DMS79 (cell line): ENCODE data around the gene LEF1.

Experiments used
- DNase-seq: peaks from one replicate; lab custom pipeline; 2025; lab: John Stamatoyannopoulos, UW

Gene LEF1

DNA sequence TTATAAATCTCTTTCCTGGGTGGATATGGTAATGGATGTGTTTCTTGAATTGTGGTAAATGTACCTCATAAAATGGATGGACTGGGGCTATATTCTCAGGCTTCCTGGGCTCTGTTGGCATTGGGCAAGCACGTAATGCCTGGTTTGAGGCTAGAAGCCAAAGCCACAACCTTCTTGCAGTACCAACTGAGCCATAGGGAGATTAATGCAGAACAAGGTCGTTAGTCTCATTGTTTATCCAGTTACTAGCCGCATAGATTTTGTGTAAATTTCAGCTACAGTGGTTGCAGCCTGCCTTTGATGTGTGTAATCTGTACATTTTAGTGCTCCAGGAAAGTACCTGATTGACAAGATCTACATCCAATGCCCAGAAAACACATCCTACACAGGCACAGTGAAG, 7.2 kb upstream of the LEF1 start:
- DNase-seq, result no peak

DNA sequence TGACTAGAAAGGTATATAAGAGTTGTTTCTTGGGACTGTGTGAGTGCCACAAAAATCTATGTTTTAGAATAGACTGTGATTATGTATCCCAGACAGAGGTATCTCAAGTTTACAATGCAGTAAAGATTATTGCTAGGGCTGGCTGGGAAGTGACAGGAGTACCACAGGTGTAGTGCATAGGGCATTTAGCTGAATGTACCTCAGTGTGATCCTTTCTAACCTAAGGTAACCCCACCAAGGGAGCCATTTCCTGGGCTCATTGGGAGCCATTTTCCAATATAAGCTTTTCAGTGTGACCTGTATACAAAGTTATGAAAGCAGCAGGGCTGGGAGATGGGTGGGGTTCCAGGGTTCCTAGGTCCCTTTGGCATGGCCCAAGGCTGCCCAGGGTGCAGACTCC, 6.1 kb upstream of the LEF1 start:
- no peak for DNase-seq

DNA sequence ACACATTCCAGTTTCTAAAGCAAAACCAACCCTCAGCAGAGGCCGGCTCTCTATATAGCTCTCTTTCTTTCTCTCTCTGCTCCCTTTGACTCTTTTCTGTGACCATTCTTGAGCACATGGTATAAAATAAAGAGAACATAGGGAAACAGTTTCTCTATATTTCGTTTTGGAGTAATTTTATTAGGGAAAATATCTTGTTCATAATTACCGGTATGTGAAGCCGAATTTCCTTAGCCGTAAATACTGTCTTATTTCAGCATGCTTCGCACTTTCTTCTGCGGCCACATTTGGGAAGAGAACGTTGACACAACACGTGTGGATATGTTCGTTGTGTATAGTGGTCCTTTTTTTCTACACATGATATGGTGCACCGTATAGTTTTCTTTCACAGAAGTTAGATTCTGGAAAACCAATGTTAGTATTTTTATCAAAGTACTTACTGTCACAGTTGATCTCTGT, 4.9 kb upstream of the LEF1 start:
- no peak for DNase-seq

DNA sequence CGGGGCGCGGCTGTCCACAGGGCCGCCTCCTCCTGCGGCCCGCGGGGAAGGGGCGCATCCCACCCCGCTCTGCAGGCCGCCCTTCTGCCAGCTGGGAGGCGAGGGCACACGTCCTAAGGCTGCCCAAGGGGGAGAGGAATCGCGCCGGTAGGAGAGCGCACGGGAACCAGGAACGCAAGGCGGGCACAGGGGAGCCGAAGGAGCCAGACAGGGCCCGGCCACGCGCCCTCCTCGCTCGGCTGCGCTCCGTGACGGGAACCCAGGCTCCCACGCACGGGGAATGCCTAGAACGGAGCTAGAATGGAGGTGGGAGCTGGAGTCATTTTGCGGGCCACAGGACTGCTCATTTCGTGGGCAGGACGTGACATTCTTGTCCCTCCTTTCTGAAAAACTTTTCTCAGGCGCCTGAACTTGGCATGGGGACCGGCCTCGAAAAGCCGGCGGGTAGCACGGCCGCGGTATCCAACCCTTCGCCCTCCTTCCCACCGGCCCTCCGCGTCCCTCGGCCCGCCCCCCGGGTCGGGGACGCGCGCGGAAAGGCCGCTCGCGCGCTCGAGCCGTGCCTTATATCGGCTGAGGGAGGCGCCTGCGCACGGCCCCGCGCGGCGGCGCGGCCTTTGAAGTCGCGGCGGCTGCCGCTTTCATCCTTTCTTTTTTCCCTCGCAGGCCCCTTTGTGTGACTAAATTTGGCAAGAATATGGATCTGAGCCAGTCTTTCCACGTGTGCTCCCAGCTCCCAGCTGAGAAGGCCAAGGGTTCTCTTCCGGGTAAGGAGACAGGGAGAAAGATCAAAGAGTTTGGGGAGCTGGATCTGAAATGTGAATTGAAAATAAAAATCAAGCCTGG, 4.2 kb upstream of the LEF1 start:
- DNase-seq, result peak; percentile 71

DNA sequence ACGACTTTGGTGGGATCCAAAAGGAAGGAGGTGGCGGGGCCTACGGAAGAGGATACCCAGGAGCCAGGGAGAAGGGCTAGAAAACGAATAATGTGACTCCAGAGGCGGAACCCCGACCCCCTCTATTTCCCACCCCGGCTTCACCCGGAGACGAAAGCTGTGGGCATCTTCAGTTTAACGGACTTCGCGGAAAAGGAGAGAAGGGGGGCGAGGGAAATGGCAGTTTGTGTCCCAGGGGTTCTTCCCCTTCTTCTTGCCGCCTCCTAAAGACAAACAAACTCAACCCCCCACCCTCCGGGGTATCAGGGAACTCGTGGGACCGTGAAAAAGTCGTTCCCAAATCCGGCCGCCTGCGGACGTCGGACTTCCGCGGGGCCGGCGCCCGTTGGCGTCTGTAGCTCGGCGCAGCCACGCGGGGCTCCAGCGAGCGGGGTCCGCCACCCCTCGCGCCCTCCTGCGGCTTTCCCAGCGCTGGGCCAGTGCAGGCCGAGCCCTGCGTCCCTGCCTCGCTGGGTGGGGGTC, 3.6 kb upstream of the LEF1 start:
- DNase-seq, result no peak

DNA sequence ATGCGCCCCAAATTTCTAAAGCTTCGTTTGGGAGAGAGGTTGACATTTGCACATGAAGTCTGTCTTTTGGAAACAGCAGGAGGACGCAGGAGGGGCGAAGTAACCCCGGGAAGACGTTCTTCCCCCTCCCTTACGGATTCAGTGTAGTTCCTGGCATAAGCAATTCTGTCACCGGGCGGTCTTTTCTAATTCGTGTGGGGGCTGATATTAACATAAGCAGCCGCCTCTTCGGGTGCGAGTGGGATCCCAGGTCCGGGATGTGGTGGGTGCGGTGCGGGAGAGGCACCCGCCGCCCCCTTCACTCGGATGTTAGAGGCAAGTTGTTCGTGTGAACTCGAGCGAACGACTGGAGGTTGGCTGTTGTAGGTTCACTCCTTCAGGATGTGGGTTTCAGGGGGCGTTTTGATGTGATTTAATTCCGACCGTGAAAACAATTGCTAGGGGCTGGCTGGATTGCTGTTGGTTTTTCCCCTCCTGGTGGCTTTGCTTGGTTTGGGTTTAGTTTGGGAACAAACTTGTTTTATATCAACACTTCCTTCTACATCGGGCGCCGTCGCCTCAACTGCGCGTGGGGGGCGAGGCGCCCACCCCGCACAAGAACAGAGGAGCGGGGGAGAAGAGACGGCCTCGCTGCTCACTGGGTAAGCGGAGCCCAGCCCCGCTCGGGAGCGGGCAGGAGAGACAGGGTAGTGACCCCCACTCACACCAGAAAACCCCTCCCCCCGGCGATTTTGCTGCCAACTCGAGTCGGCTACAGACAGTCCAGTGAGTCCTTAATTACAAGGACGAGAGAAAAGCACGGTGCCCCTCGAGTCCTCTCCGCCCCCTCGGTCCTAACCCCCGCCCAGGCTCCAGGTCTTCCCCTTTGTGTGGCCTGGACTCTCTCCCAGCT, 2.9 kb upstream of the LEF1 start:
- no peak for DNase-seq

DNA sequence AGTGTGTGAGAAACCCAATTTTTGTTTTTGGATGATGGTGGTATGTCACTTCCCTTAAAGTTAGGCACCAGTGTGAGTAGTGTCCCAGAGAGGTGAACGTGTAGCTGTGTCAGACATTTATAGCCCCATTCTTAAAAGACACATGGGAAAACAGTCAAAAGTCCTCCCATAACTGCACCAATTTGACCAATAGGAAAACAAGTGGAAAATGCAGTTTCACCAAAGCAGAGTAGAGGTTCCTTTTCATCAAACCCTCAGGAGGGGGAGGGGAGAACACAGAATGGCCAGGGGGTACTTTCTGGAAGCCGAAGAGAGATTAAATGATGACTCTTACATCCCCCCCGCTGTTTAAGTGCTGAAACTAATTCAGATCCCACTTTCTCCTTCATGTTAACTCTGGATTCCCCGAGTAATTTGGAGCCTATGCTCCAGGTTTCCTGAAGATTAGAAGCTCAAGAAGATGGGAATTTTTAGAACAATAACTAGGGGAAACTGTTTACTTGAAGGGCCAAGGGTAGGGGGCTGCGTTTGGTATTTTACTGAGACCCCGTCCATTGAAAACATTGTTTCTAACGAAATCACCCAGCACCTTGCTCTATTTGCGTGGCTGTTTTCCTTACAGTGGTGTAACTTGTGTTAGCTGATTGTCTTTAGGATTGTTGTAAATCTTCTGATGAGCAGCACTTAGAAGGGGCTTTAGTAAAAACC, 2.1 kb upstream of the LEF1 start:
- no peak for DNase-seq

DNA sequence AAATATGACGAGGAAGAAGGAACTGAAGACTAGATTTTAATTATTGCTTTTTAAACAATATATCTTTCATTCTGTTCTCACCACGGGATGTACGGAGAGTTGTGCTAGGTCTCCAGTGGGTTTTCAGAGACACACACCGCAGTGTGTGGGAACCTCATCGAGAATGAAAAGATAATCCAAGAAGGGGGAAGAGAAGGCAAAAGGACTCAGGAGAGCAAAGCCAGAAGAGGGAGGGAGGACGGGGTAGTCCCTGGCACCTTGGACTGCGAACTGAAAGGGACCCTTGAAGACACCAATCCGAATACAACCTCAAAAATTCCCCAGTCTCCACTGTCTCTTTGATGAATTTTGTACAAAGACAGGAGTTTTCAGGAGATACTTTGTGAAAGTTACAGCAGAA, 932 bp upstream of the LEF1 start:
- DNase-seq, result no peak

DNA sequence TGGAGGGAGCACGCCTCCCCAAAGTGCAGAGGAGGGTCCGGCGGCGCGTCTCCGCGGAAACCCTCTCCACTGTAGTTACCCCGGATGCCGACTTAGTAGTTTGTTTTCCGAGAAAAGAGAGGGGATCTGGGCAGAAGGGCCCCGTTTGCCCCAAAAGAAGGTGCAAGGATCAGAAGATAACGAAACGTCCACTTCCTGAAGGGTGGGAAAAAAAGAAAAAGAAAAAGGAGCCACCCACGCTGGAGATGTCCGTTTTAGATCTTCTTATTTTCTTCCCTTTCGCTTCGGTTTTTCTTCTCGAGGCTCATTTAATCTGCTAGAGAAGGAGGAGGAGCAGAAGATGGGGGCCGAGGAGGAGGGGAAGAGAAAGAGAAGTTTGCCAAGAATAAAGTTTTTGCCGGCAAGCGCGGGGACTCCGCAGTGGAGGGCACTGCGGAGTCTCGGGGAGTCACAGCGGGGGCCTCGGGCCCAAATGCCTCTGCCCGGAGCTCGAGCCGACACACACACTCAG, 517 bp downstream of the LEF1 start:
- no peak for DNase-seq

DNA sequence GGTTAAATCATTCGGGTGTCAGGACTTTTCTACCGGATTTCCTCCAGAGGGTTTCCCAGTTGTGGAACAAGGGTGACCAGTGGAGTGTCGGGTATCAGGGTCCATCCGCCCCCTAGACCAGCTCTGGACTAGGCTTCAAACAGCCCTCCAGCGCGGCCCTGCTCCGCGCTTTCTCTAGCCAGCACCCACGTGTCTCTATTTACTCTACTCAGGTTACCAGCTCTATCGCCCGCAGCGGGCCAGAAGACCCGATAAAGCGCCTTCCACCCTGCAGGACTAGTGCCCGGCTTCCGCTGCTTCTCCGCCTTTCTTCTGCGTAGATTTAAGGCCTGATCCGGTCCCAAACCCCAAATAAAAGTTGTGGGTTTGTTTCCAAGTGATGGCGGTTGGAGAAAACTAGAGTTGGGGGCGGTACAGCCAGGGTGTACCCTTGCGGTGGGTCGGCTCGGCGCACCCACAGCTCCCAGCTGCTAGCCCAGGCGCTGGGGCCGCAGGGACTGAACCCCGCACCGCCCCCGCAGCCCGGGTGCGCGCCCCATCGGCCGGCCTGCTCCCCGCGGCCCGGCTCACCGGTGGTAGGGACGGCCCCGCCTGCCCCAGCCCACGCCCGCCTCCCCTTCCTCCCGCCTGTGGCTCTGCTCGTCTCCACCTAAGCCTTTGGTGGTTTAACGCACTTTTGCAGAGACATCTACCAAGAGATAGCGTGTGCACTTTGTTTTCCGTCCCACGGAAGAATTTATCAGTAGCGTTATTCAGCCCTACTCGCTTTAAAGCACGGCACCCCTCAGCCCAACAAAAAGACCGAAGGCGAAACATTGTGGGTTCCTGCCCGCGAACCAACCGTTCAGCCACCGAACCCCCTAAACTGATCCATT, 2.1 kb downstream of the LEF1 start:
- peak; percentile 4 for DNase-seq

DNA sequence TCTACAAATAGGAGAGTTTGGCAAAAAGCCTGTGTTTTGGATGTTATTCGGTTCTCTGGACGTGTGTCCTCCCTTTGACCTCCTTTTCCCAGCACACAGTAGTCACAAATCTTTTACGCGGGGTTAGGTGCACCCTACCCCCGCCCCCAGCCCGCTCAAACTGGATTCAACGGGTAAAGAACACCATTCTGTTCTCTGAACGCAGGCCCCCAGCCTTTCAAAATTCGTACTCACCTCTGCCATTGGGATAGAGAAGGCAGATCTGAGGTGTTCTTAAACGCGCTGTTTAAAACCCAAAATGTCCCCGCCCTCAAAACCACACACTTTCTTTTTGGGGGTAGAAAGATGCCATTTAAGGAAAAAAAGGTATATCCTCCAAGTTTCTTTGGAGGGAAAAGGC, 2.7 kb downstream of the LEF1 start:
- DNase-seq, result no peak

DNA sequence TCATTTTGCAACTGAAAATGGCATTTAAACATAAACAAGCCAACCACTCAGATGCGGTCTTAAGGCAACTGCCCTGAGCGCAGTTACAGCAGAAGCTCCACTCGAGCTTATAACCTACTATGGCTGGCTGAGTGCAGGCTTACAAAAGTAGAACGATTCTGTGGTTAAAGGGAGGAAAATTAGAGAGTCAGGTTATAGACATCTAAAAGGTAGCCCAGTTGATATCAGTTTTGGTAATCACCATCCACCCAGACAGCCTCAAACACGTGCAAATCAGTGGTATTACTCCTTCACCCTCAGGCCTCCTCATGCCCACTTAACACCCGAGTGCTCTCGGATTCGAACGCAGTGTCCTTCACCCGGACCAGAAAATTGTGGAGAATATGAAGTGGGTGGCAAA, 3.1 kb downstream of the LEF1 start:
- no peak for DNase-seq

DNA sequence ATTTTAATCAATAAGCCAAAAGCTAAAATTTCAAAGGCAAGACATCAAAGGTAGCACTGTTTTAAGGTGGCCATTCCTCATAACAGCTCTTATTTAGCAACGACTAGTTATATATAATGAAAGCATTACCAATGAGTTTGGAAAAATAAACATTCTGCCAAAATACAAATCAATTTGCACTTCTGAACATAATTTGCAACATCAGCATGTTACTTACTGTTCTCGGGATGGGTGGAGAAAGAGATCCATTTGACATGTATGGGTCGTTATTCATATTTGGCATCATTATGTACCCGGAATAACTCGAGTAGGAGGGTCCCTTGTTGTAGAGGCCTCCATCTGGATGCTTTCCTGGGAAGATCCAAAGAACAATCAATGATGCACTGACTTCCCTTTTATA, 5.4 kb downstream of the LEF1 start:
- DNase-seq, result no peak

DNA sequence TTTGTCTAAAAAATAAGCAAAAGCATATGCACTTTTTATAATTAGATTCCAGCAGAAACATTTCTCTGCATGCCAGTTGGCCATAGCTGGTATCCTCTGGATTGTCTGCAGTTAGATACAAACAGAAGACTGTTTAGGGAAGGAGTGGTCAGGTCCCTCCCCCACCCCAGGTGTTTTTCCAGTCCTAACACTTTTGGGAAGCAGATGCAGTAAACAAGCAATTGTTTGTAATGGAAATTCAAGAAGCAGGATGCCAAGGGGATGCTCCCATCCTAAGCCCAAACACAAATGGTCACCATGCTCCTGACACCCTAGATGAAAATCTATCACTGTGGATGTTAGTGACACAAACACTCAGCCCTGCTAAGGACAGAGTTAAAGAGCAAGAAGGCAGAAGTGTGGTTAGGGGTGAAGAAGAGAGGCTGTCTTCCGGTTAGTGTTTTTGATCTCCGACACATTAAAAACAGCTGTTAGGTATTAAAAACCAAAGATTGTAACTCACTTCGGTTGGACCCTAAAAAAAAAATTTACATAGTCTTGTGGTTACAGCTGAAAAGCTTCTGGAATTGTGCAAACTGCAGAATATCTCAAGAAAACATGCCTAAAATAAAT, 7.9 kb downstream of the LEF1 start:
- DNase-seq, result no peak

DNA sequence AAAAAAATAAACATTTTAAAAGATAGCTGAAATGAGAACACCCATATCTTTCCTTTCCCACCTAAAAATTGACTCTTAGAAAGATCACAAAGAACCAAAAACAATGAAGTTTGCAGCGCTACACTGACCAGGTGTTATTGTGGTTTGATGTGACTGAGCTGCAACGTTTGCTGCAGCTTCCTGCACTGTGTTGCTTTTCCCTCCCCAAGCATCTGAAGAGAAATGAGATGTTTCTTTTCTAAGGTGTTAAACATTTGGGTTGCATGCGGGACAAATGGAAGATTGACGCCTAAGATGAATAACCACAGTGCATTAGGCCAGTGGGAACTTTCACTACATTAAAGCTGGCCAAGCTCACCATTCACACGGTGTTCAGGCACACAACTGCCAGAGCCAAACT, 8.9 kb downstream of the LEF1 start:
- no peak for DNase-seq

DNA sequence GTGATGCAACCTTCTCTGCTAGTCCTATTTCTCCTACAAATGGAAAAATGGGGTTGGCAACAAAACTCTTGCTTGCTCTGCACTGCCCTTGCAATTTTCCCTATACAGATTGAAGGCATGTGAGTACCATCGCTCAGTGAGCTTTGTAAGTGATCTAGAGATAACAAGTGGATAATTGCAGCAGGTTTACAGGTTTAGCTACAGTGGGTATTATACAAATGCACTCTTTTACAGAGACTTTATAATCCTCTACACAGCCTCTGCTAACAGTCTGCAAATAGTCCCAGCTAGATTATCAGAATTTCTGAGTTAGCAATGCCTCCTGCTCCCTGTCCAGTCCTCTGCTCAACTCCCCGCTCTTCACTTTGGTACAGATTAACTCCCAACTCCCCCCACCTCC, 11.1 kb downstream of the LEF1 start:
- no peak for DNase-seq

DNA sequence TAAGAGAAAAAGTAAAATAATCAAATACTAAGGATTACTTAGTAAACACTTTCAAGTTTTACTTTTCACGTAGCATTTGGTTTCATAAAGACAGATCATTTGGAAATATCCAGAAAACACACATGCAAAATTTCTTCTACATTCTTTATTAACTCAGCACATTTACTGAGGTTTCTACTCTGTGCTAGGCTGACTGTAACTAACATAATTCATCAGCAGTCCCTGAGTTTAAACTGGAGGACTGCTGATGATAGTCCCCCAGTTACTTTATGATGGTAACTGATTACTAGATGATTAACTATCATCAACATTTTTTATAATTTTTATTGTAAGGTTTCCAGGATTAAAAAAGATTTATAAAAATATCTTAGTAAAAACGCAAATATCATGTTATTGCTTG, 12.3 kb downstream of the LEF1 start:
- DNase-seq, result no peak

DNA sequence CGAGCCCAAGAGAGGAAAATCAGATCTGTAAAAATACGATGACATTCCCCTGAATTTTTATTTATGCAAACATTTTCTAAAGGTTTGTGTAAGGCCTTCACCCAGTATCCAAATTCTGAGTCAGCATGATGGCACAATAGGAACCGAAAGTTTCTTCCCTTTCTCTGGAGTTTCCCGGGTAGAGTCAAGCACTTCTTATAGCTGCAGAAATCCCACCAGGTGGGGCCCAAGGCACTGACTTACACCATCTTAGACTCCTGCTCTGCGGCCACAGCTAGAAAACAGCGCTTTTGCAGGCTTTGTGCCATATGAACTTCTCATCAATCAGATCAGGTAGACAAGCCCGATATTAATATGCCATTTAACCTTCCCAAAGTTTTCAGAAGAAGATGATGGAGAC, 13.4 kb downstream of the LEF1 start:
- no peak for DNase-seq

DNA sequence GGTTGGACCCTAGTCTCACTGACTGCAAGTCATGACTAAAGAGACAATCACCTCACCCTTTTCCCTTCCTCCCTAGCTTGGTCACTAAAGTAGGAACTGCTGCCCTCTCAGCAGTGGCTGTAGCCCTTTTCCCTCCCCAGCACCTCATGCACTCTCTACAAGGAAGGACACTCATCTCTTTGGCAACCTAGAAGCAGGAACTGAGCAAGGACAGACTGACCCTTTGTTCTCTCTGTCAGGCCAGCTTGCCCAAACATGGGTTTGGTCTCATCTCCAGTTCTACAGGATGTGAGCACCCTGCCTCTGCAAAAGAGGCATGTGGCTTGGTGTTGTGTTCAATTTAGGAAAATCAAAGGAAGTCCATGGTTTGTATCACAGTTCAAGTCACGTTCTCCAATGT, 15.8 kb downstream of the LEF1 start:
- no peak for DNase-seq

DNA sequence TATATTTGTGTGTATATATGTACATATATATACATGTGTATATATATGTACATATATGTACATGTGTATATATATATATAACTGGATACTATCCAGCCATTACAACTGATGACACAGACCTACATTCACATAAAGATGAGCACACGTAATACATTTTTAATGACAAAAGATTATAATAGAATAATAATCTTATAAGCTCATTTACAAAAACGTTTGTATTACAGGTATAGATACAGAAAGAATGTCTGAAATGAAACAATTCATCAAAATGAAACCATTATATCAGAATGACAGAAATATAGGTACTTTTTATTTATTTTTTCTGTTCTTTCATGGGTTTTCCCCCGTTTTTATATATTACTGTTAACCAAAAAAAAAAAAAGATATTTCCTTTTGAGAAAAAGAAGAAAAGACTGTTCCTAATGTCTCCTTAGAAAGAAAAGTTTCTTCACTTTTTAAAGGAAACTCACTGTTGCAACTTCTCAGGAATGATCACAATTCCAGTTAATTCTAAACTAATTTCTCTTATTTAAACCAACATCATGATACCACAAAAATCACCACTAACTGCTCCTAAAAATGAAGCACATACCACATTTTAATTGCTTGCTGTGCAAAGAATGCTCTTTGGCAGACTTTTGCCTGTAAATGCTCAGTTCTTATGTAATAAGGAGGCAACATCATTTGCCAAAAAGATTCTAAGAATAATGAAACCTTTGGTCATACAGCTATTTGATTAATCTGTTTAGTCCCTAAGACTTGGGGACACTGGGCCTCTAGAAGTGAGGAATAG, 18.9 kb downstream of the LEF1 start:
- no peak for DNase-seq
